Endothelial cell of umbilical vein (primary cell): Measurements from ENCODE around the gene KLC4. TPM values are rescaled to one million over a fixed set of nuclear protein-coding genes. Genes with fewer than 3 reads are reported as not detected.

Source experiments
- BruUV-seq: library from RNA; stranded (reverse); fragments of 400-500 nt; replicated peaks from 2 replicates; lab custom pipeline; 2021; lab: Mats Ljungman, UMichigan
- CTCF ChIA-PET: fragments of 300-600, 350-600 bp; sonication (Branson Sonifier 250); formaldehyde crosslinking; loops from one replicate; lab custom pipeline; 2021; ENCODE audit warnings: antibody characterized with exemption, inconsistent platforms; lab: Charles Lee
- POLR2A ChIA-PET: fragments of 300-600, 350-600 bp; sonication (Branson Sonifier 250); formaldehyde crosslinking; loops from one replicate; lab custom pipeline; 2021; ENCODE audit warnings: antibody characterized with exemption, inconsistent platforms; lab: Charles Lee
- DNase-seq: peaks from one replicate; pipeline ENCODE4 v3.0.0-alpha.2; 2011; ENCODE audit warnings: low read depth, low spot score
- FAIRE-seq: peaks from 2 replicates; lab custom pipeline; 2011; peaks lifted over from hg19 to GRCh38; lab: Jason Lieb, UNC
- H2AFZ ChIP-seq: 2 replicates; pipeline ENCODE4 v1.6.0; 2012; ENCODE audit warnings: low read depth, low read length, control low read depth, inconsistent platforms
- H3K27ac ChIP-seq: 2 replicates; pipeline ENCODE4 v1.5.1; 2011; ENCODE audit warnings: low read depth, mild to moderate bottlenecking, control low read depth, low read length, moderate library complexity; ENCODE audit not compliant: insufficient read depth
- H3K27me3 ChIP-seq, 2 experiments: 2 replicates each; pipeline versions ENCODE4 v1.6.0 to v1.6.1; 2011; ENCODE audit warnings: low read length in 2 of 2, mixed read lengths in 1 of 2; ENCODE audit not compliant: control insufficient read depth in 2 of 2, insufficient read depth in 2 of 2
- H3K36me3 ChIP-seq, 2 experiments: 2 replicates in 1 of 2; 3 replicates in 1 of 2; pipeline ENCODE4 v1.5.1; 2011; ENCODE audit warnings: low read length in 2 of 2, mild to moderate bottlenecking in 1 of 2, moderate library complexity in 1 of 2; ENCODE audit not compliant: control insufficient read depth in 2 of 2, insufficient read depth in 2 of 2; ENCODE audit errors: extremely low read depth in 1 of 2
- H3K4me1 ChIP-seq: 3 replicates; pipeline ENCODE4 v1.5.1; 2011; ENCODE audit warnings: mild to moderate bottlenecking, low read length; ENCODE audit not compliant: control insufficient read depth, insufficient read depth; ENCODE audit errors: extremely low read depth
- H3K4me2 ChIP-seq: 2 replicates; pipeline ENCODE4 v1.6.1; 2011; ENCODE audit warnings: low read length, control low read depth, mixed read lengths; ENCODE audit not compliant: insufficient read depth
- H3K4me3 ChIP-seq, 3 experiments: fragments of 200-600 bp in 1 of 3; sonication (generic), shearing (Covaris generic) in 1 of 3; replicated peaks in 1 of 3; 2 replicates each; pipeline ENCODE4 v1.5.1; 2011 to 2016; ENCODE audit warnings: control low read depth in 3 of 3, low read length in 3 of 3, mild to moderate bottlenecking in 2 of 3, inconsistent platforms in 1 of 3, low read depth in 1 of 3, moderate library complexity in 1 of 3; ENCODE audit not compliant: insufficient read depth in 1 of 3
- H3K79me2 ChIP-seq: 2 replicates; pipeline ENCODE4 v1.6.0; 2012; ENCODE audit warnings: low read length, inconsistent platforms; ENCODE audit not compliant: control insufficient read depth, insufficient read depth
- H3K9ac ChIP-seq: replicated peaks from 2 replicates; pipeline ENCODE3; 2011; ENCODE audit warnings: low read length, control low read depth; ENCODE audit not compliant: insufficient read depth; ENCODE audit errors: extremely low read depth
- H3K9me1 ChIP-seq: replicated peaks from 3 replicates; pipeline ENCODE4 v1.6.0; 2011; ENCODE audit warnings: mild to moderate bottlenecking, low read length; ENCODE audit not compliant: control insufficient read depth, insufficient read depth; ENCODE audit errors: extremely low read depth
- H3K9me3 ChIP-seq: replicated peaks from 2 replicates; pipeline ENCODE4 v1.5.1; 2012; ENCODE audit warnings: low read length, inconsistent platforms; ENCODE audit not compliant: control insufficient read depth, insufficient read depth
- H4K20me1 ChIP-seq: replicated peaks from 2 replicates; pipeline ENCODE3; 2011; ENCODE audit warnings: mild to moderate bottlenecking, low read length; ENCODE audit not compliant: control insufficient read depth, insufficient read depth; ENCODE audit errors: extremely low read depth
- CTCF ChIP-seq, 2 donors: IDR thresholded peaks; 1 replicate in 1 of 2; 2 replicates in 1 of 2; pipeline ENCODE4 v1.5.1; 2011; ENCODE audit warnings: low read length in 2 of 2, mild to moderate bottlenecking in 2 of 2, moderate library complexity in 2 of 2, control low read depth in 1 of 2, inconsistent platforms in 1 of 2, low read depth in 1 of 2; ENCODE audit not compliant: insufficient read depth in 1 of 2; ENCODE audit errors: extremely low read depth in 1 of 2
- FOS ChIP-seq: IDR thresholded peaks from 2 replicates; pipeline ENCODE4 v1.6.1; 2011; ENCODE audit warnings: mild to moderate bottlenecking, low read length, moderate library complexity, borderline replicate concordance; ENCODE audit not compliant: insufficient read depth
- GATA2 ChIP-seq: IDR thresholded peaks from 2 replicates; pipeline ENCODE4 v1.7.0; 2011; ENCODE audit warnings: low read depth, mild to moderate bottlenecking, moderate library complexity, mixed read lengths, low read length; ENCODE audit not compliant: insufficient read length, insufficient read depth
- MYC ChIP-seq: IDR thresholded peaks from one replicate; pipeline ENCODE4 v1.6.1; 2011; ENCODE audit warnings: mild to moderate bottlenecking, low read depth, low read length
- POLR2A ChIP-seq: IDR thresholded peaks from 2 replicates; pipeline ENCODE4 v1.6.1; 2012; ENCODE audit warnings: low read depth, mild to moderate bottlenecking, control low read depth, low read length
- POLR2AphosphoS5 ChIP-seq: IDR thresholded peaks from 2 replicates; pipeline ENCODE4 v1.6.1; 2012; ENCODE audit warnings: low read depth, mild to moderate bottlenecking, control low read depth, low read length, moderate library complexity; ENCODE audit not compliant: insufficient read depth
- dilution Hi-C: fragments of 300-500 bp; cut with MboI; formaldehyde crosslinking; loops from one replicate; pipeline ENCODE4 v1.15.0; 2019; ENCODE audit warnings: low sequenced_read_pairs; ENCODE audit not compliant: extremely low pct_ligation_motif_present
- intact Hi-C: fragments of 100-400 bp; cut with micrococcal nuclease; formaldehyde crosslinking; loops from one replicate; pipeline ENCODE4 v1.10.0; 2022
- polyA plus RNA-seq, 4 experiments: library from polyadenylated mRNA; depleted of rRNA in 3 of 4; stranded (reverse) in 3 of 4; unstranded in 1 of 4; fragments of >200 nt; gene quantifications; 2 replicates each; pipeline versions ENCODE4 v1.2.1 to v1.2.3, GENCODE V29; 2011 to 2012; ENCODE audit warnings: missing spikeins in 1 of 4
- total RNA-seq: library from RNA; stranded (reverse); gene quantifications from 2 replicates; pipeline ENCODE4 v1.2.3, GENCODE V29; 2021

The KLC4 gene
- total and polyA plus RNA-seq, 2 donors (not counting 3 experiments of a cell fraction or from before 2014, with no cell fraction given), result 17.7 to 26.8 TPM

DNA sequence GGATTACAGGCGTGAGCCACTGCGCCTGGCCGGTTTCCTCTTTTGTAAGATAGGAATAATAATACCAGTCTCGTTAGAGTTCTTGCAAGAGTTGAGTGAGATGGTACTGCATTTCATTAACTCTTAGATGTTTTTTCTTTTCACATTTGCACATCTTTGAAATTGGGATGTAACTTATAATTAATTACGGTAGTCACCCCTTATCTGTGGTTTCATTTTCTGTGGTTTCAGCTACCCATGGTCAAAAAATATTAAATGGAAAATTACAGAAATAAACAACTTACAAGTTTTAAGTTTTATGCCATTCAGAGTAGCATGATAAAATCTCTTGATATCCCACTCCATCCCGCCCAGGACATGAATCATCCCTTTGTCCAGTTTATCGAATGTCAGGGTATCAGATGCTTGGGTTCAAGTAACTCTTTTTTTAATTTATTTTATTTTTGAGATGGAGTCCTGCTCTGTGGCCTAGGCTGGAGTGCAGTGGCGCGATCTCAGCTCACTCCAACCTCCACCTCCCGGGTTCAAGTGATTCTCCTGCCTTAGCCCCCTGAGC, 32.1 kb downstream of the KLC4 start:
- no peak overlapping the region for H2AFZ ChIP-seq
- no peaks in the 10 kb centered on the region for H3K36me3 ChIP-seq
- dilution Hi-C loops, result no loop called here
- no peak overlapping the region for H3K9ac ChIP-seq
- no peak overlapping the region for H3K4me3 ChIP-seq
- H3K9me1 ChIP-seq, result no peaks in the 10 kb centered on the region
- no peak for DNase-seq
- H3K79me2 ChIP-seq, result no peaks in the 10 kb centered on the region
- TF ChIP-seq GATA2 (peak; percentile 29), POLR2A (no peak), POLR2AphosphoS5 (no peak), CTCF (IDR thresholded peaks at IDR 0.05; ENCODE audit: extremely low read depth in 1 of 2, insufficient read depth in 1 of 2, low read depth in 1 of 2, low read length in 2 of 2) (no peak), FOS (no peak), MYC (no peak)
- ChIA-PET CTCF (interaction anchor here (1.4 kb wide), 1 partner anchor 52 kb away, joined by 5 read pairs; no protein-coding TSS in a partner anchor), POLR2A (no interaction called here)
- no peaks in the 10 kb centered on the region for H4K20me1 ChIP-seq
- H3K27me3 ChIP-seq, result no peaks in the 10 kb centered on the region
- H3K27ac ChIP-seq, result no peak overlapping the region
- H3K4me2 ChIP-seq, result peak overlapping the region; percentile 57
- BruUV-seq, result no TSS peak
- H3K9me3 ChIP-seq, result no peaks in the 10 kb centered on the region
- intact Hi-C loops, result loop anchor here (5.0 kb wide), 1 partner anchor 1084 kb away; no protein-coding TSS in a partner anchor
- peaks cover 10% of the 10 kb centered on the region for H3K4me1 ChIP-seq
- FAIRE-seq, result no peak
